ENCODE data around the gene KRTAP5-8. TPM values are rescaled to one million over a fixed set of nuclear protein-coding genes. Genes with fewer than 3 reads are reported as not detected.
"Not testable (repeated sequence)": the region's sequence is repeated elsewhere in the genome, so short reads cannot be mapped to it uniquely, and the experiment has no call there.

Gene KRTAP5-8
- total RNA-seq, 2 donors from 2014 or later: not detected

GRCh38 chr11:71540521-71541304 lies 2.9 kb downstream of the KRTAP5-8 start:
- intact Hi-C loops (cut with DNase I); DNase-seq (ENCODE audit: low spot score): not testable (repeated sequence)

- no peak for DNase-seq (ENCODE audit: low spot score)
- intact Hi-C loops (cut with DNase I): no loop called here
These were observed 4.6 kb downstream of the KRTAP5-8 start for GRCh38 chr11:71542382-71542781.

GRCh38 chr11:71542879-71543777 lies 5.3 kb downstream of the KRTAP5-8 start:
- DNase-seq (ENCODE audit: low spot score): no peak
- intact Hi-C loops (cut with DNase I): no loop called here

- no peak for DNase-seq (ENCODE audit: low spot score)
- intact Hi-C loops (cut with DNase I): no loop called here
These were observed 6.0 kb downstream of the KRTAP5-8 start for GRCh38 chr11:71543866-71544265.

GRCh38 chr11:71544525-71545214 lies 6.8 kb downstream of the KRTAP5-8 start:
- intact Hi-C loops (cut with DNase I): no loop called here
- DNase-seq (ENCODE audit: low spot score): no peak

- no peak for DNase-seq (ENCODE audit: low spot score)
- intact Hi-C loops (cut with DNase I): no loop called here
These were observed 7.7 kb downstream of the KRTAP5-8 start for GRCh38 chr11:71545405-71545966.

GRCh38 chr11:71548120-71548519 lies 10.3 kb downstream of the KRTAP5-8 start, which contains the start of gene KRTAP5-9:
Gene KRTAP5-9, plus strand, starts transcription at chr11:71548420. Its CDS starts 238 bp downstream, at chr11:71548658.
- intact Hi-C loops (cut with DNase I): no loop called here
- no peak for DNase-seq (ENCODE audit: low spot score)

GRCh38 chr11:71548716-71549151 lies 10.9 kb downstream of the KRTAP5-8 start:
- DNase-seq (ENCODE audit: low spot score): no peak
- intact Hi-C loops (cut with DNase I): no loop called here

- intact Hi-C loops (cut with DNase I): no loop called here
- no peak for DNase-seq (ENCODE audit: low spot score)
These were observed 13.9 kb downstream of the KRTAP5-8 start for GRCh38 chr11:71551711-71552110.

GRCh38 chr11:71554996-71555395 lies 17.2 kb downstream of the KRTAP5-8 start:
- intact Hi-C loops (cut with DNase I): no loop called here
- DNase-seq (ENCODE audit: low spot score): peak; percentile 50

GRCh38 chr11:71555508-71555907 lies 17.7 kb downstream of the KRTAP5-8 start:
- intact Hi-C loops (cut with DNase I): no loop called here
- peak; percentile 62 for DNase-seq (ENCODE audit: low spot score)

- no peak for DNase-seq (ENCODE audit: low spot score)
These were observed 18.2 kb downstream of the KRTAP5-8 start for GRCh38 chr11:71556018-71556417.

GRCh38 chr11:71557257-71557656 lies 19.4 kb downstream of the KRTAP5-8 start:
- intact Hi-C loops (cut with DNase I): no loop called here
- DNase-seq (ENCODE audit: low spot score): no peak

More at GRCh38 chr11:71556018-71556417, 18.2 kb downstream of the KRTAP5-8 start:
- intact Hi-C loops (cut with DNase I): no loop called here

GRCh38 chr11:71558996-71559395 lies 21.2 kb downstream of the KRTAP5-8 start:
- no peak for DNase-seq (ENCODE audit: low spot score)
- intact Hi-C loops (cut with DNase I): no loop called here

GRCh38 chr11:71562120-71562519 lies 24.3 kb downstream of the KRTAP5-8 start:
- no peak for DNase-seq (ENCODE audit: low spot score)
- intact Hi-C loops (cut with DNase I): no loop called here

GRCh38 chr11:71563406-71563805 lies 25.6 kb downstream of the KRTAP5-8 start:
- DNase-seq (ENCODE audit: low spot score): peak; percentile 38
- intact Hi-C loops (cut with DNase I): no loop called here

- intact Hi-C loops (cut with DNase I): no loop called here
- DNase-seq (ENCODE audit: low spot score): no peak
These were observed 26.6 kb downstream of the KRTAP5-8 start for GRCh38 chr11:71564430-71564829.

- intact Hi-C loops (cut with DNase I): no loop called here
- peak; percentile 34 for DNase-seq (ENCODE audit: low spot score)
These were observed 27.4 kb downstream of the KRTAP5-8 start, which contains the start of gene KRTAP5-10 for GRCh38 chr11:71565263-71565662. Gene KRTAP5-10, plus strand, starts transcription at chr11:71565563. Its CDS starts 25 bp downstream, at chr11:71565588.

GRCh38 chr11:71566081-71566620 lies 28.3 kb downstream of the KRTAP5-8 start:
- intact Hi-C loops (cut with DNase I): no loop called here
- peak; percentile 74 for DNase-seq (ENCODE audit: low spot score)
